Measurements from ENCODE around the gene RARRES2. TPM values are rescaled to one million over a fixed set of nuclear protein-coding genes. Genes with fewer than 3 reads are reported as not detected.

RARRES2 gene
- total RNA-seq, 120 experiments from 2014 or later = 13.5 to 63.7 (median 23.5) TPM

Other genes with a start within 250 kb of the RARRES2 start
- 10 to 100 TPM in 24 of 120 experiments, 1 to 10 TPM in 96; 2.9 to 15.0 (median 7.7) TPM for gene LRRC61, start 18.3 kb downstream of the RARRES2 start, total RNA-seq
- 10 to 100 TPM in 55 of 120 experiments, 1 to 10 TPM in 65; 1.9 to 30.5 (median 9.7) TPM for gene ACTR3C, start 18.1 kb downstream of the RARRES2 start, total RNA-seq
- gene REPIN1, start 27.2 kb upstream of the RARRES2 start, total RNA-seq = 100 to 1,000 TPM in 95 of 120 experiments, 10 to 100 TPM in 25; 82.2 to 205 (median 110) TPM
- 10 to 100 TPM in 91 of 120 experiments, 1 to 10 TPM in 29; 6.0 to 19.8 (median 12.1) TPM for gene ZNF775, start 37.7 kb upstream of the RARRES2 start, total RNA-seq
- gene GIMAP8, start 109.0 kb upstream of the RARRES2 start, total RNA-seq = 10 to 100 TPM in 1 of 120 experiments, 1 to 10 TPM in 119; 1.6 to 10.3 (median 3.5) TPM
- 10 to 100 TPM in 23 of 120 experiments, 1 to 10 TPM in 97; 3.1 to 21.0 (median 7.4) TPM for gene GIMAP7, start 173.2 kb upstream of the RARRES2 start, total RNA-seq
- 10 to 100 TPM in 113 of 120 experiments, 1 to 10 TPM in 7; 7.2 to 40.3 (median 15.1) TPM for gene GIMAP4, start 225.8 kb upstream of the RARRES2 start, total RNA-seq

Measured in dorsolateral prefrontal cortex (tissue), 118 donors.